Measurements from ENCODE around the gene ETV3L. TPM values are rescaled to one million over a fixed set of nuclear protein-coding genes. Genes with fewer than 3 reads are reported as not detected.

The ETV3L gene
- polyA plus RNA-seq, 4 donors = not detected

GRCh38 chr1:157132616-157133167 lies 33.1 kb upstream of the ETV3L start:
- no peak for DNase-seq (ENCODE audit: low read depth in 4 of 4, low spot score in 2 of 4)

- DNase-seq (ENCODE audit: low read depth in 4 of 4, low spot score in 2 of 4) = no peak
Measured at GRCh38 chr1:157132111-157132510, 32.5 kb upstream of the ETV3L start.

DNA sequence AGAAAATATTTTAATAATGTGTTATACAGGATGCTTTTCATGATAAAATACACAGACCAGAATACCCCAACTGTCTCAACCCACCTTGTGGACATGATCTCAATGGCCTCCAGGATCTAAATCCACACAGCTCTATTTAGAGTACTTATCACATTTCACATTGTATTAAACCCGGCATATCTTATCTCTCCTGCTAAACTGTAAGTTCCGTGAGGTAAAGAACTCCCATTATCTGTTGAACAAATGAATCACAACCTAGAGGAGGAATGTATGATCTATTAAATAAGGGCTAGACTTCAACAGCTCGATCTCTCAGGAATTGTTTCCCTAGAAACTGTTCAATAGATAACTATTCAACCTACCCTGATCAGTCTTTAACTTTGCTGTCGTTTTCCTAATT lies 31.7 kb upstream of the ETV3L start:
- no peak for DNase-seq (ENCODE audit: low read depth in 4 of 4, low spot score in 2 of 4)

GRCh38 chr1:157124855-157125254 lies 25.2 kb upstream of the ETV3L start:
- no peak for DNase-seq (ENCODE audit: low read depth in 4 of 4, low spot score in 2 of 4)

DNA sequence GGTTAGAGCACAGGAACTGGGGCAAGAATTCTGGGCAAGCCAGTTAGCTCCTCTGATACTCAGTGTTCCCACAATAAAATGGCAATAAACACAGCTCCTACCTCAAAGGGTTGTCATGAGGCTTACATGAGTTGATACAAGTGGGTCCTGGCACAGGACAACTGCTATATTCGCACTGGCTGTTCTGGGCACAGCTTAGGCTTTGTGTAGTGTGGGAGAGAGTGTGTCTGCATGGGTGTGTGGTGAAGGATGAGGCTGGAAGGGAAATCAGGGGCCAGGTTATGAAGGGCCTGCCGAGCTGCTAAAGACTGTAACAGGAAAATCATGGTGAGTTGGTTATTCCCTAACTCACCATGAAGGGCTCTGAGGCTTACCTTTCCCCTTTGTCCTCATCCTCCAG lies 19.8 kb upstream of the ETV3L start:
- no peak for DNase-seq (ENCODE audit: low read depth in 4 of 4, low spot score in 2 of 4)

DNA sequence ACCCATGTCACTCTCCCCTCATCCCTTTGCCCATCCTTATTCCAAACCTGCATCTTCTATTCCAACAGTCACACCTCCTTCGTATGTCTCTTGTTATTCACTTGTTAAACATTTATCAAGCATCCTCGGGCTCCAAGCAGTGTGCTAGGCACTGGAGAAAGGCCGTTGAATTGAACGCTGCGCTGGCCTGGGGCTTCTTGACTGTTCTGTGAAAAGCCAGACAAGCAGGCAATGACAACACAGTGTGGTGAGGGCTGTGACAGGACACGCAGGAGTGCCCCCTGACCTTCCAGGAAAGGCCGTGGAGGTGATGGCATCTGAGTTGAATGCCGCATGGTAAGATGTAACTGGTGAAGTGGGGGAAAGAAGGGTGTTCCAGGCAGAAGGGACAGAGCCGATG lies 19.4 kb upstream of the ETV3L start:
- no peak for DNase-seq (ENCODE audit: low read depth in 4 of 4, low spot score in 2 of 4)

- no peak for DNase-seq (ENCODE audit: low read depth in 4 of 4, low spot score in 2 of 4)
Measured at GRCh38 chr1:157117527-157118057, 18.0 kb upstream of the ETV3L start.

DNA sequence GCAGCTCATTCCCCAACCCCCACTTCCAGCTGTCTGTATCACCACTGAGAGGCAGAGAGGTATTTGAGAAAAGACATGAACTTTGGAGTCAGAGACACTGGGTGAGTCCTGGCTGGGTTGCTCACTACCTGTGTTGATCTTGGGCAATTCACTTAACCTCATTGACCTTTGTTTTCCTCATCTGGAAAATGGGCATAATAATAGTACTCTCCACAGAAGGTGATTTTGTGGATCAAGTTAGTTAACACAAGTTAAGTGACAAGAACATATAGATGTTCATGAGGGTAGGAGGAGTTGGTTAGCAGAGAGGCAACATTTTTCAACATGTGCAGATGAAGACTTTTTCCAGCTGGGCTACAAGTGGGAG lies 17.1 kb upstream of the ETV3L start:
- no peak for DNase-seq (ENCODE audit: low read depth in 4 of 4, low spot score in 2 of 4)

- no peak for DNase-seq (ENCODE audit: low read depth in 4 of 4, low spot score in 2 of 4)
Measured at GRCh38 chr1:157115851-157116736, 16.5 kb upstream of the ETV3L start.

DNA sequence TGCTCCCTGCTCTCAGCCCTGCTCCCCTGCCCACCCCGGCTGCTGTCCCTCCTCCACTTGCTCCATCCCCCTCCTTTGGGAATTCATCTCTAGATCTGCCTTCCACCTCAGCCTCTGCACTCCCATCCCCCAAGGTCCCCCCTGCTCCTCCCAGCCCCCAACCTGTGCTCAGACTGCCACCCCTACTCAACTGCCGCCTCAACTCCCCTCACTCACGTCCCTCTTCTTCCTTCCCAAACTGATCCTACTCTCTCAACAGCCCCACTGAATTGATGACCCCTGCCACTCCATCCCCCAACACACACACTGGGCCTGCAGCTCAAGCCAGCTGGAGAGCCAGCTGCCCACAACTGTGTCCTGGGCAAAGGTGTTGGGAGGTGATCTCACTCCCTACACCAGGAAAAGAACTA lies 15.8 kb upstream of the ETV3L start:
- no peak for DNase-seq (ENCODE audit: low read depth in 4 of 4, low spot score in 2 of 4)

- no peak for DNase-seq (ENCODE audit: low read depth in 4 of 4, low spot score in 2 of 4)
Measured at GRCh38 chr1:157114183-157115121, 14.8 kb upstream of the ETV3L start.

DNA sequence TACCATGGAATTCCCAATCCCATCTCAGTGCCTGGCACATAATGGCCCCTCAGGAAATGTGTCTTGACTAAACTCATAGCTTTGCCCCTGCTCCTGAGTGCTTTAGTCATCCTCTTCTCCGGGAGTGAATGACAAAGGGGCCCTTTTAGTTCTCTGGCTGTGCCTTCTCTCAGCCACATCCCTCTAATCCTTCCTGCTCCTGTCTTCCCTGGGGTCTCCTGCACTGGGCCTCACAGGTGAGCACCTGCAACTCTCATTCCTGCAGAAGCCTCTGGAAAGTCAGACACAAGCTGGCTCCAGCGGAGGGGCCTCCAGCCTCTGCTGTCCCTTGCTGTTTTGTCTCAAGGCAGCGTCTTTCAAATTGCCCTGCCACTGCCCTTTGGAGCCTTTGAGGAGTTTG lies 14.0 kb upstream of the ETV3L start:
- DNase-seq (ENCODE audit: low read depth in 4 of 4, low spot score in 2 of 4) = no peak

DNA sequence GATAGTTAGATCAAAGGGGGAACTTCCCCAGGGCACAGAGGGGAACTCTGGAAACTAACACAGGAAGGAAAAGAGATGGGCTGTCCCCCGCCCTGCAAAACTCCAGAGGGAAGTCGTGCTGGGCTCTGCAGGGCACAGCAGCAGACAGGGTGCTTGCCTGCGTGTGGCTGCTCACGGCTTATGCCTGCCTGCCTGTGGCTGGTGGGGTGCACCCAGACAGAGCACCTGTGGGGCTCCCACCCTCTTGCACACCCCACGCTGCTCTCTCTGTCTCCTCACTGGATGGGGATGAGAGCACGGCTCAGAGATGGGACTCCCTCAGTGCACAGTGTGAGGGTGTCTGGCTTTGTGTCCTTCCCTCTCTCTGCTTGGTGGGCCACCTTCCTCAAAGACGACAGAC lies 13.5 kb upstream of the ETV3L start:
- DNase-seq (ENCODE audit: low read depth in 4 of 4, low spot score in 2 of 4) = no peak

GRCh38 chr1:157112186-157112867 lies 12.7 kb upstream of the ETV3L start:
- DNase-seq (ENCODE audit: low read depth in 4 of 4, low spot score in 2 of 4) = no peak

DNA sequence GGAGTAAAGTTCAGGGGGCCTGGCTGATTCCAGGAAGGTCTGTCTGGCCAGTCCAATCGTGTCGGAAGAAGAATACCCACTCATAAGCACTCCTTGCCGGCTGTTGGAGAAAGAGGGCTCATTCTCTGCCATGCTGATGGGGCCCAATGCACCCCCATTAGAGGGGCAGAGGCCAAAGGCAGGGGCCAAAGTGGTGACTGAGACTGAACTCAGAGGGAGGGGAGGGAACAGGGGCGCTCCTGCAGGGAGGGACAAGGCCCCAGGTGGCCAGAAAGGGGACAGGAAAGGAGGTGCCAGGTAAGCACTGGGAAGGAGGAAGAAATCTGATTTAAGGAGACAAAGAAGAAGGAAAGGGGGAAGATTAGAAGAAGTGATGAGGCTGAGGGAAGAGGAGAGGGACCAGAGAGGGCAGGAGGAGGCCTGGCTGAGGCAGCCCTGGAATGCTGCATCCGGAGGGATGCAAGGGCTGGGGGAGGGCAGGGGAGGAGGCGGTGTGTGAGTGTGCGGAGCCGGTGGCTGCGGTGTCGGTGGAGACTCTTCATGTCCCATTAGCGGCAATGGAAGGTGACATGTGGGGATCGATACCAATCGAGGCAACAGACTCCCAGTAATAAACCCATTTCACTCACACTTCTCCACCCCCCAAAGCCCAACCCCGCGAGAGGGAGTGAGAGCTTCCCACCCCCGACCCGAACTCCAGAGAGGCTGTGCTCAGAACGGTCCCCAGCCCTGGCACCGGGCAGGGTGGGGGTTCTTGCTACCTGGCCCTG lies 12.0 kb upstream of the ETV3L start:
- DNase-seq (ENCODE audit: low read depth in 4 of 4, low spot score in 2 of 4) = no peak

DNA sequence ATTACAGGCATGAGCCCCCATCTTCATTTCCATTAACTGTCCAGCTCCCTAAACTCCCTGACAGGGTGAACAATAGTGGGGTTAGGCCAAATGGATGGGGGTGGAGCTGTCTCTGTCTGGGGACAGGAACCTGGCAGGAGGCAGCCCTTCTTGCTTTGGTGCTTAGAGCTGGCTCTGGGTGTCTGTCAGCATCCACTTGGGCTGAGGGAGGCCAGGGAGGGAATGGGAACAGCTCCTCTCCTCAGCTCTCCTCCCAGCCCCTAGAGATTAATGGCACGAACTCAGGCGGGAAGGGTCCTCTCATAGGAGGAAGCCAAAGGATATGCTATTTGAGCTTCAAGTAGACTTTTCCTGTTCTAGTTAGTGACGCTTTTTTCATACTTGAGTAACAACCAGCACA lies 11.1 kb upstream of the ETV3L start:
- DNase-seq (ENCODE audit: low read depth in 4 of 4, low spot score in 2 of 4) = no peak

- no peak for DNase-seq (ENCODE audit: low read depth in 4 of 4, low spot score in 2 of 4)
Measured at GRCh38 chr1:157110003-157110402, 10.4 kb upstream of the ETV3L start.

- no peak for DNase-seq (ENCODE audit: low read depth in 4 of 4, low spot score in 2 of 4)
Measured at GRCh38 chr1:157108448-157108847, 8.8 kb upstream of the ETV3L start.

DNA sequence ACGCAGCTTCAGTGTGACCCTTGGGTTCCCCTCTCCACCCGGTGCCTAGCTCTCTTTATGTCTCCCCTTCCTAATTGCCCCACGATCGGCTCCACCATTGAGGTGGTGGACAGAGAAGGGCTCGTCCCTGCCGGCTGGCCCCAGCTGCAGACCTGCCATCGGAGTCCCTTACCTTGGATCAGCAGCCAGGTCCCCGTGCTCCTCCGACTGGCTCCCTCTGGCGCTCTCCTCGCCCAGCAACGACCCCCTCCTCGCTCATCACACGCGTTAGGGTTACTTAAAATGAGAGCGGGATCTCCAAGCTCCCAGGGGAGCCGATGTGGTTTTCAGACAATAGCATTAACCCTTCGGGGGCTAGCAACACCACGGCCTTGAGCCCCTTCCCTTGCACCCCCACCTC lies 8.1 kb upstream of the ETV3L start:
- no peak for DNase-seq (ENCODE audit: low read depth in 4 of 4, low spot score in 2 of 4)

- no peak for DNase-seq (ENCODE audit: low read depth in 4 of 4, low spot score in 2 of 4)
Measured at GRCh38 chr1:157106813-157107189, 7.2 kb upstream of the ETV3L start.
